Erythroblast (primary cell): ENCODE measurements around the gene CDC27.
"Not testable (repeated sequence)": the region's sequence is repeated elsewhere in the genome, so short reads cannot be mapped to it uniquely, and the experiment has no call there.

Experiments used
- GATA1 ChIP-seq: IDR thresholded peaks from 2 replicates; pipeline ENCODE4 v1.6.1; 2011; ENCODE audit warnings: low read depth, mild to moderate bottlenecking, control low read depth, low read length, moderate library complexity
- POLR2A ChIP-seq: IDR thresholded peaks from 2 replicates; pipeline ENCODE4 v1.6.1; 2011; ENCODE audit warnings: mild to moderate bottlenecking, low read length

DNA sequence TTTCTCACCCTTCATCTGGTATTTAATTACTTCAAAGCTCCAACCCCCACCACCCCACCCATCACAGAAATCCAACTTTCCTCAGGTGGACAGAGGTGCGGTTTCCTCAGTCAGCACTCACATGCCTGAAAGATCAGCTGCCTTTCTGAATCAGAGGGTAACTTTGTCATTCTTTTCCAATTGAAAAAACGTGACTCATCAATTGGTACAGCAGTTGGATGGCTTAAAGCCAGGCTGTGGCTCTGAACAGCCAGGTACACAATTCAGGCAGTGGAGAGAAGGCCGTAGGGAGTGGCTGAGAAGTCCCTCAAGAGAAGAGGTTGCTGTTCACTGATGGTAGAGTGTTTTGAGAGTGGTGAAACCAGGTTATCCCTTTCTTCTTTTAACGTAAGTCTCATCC, 118.8 kb downstream of the CDC27 start:
- not testable (repeated sequence) for TF ChIP-seq POLR2A, GATA1
